ENCODE measurements around the gene AMPH. TPM values are rescaled to one million over a fixed set of nuclear protein-coding genes. Genes with fewer than 3 reads are reported as not detected.

The AMPH gene
- polyA plus RNA-seq, 1 donor (not counting 4 experiments of a cell fraction or from before 2014, with no cell fraction given), result not detected

DNA sequence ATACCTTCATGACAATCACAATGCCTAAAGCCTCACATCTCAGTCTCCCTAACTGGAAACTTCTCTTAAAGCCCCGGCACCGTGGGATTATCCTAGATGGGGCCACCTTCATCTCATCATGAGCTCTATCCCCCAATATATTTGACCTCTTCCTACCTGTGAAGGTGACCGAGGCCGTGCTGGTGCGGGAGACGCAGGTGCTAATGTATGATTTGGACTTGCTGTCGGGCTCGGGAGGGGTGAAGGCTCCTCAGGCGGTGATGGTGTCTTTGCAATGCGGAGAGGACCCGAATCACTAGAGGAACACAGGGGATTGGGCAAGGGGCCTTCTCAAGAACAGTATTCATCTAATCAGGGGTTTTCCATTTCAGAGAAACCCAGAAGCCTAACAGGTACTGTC lies 168.4 kb downstream of the AMPH start:
- Histone ChIP-seq H3K9me3 (ENCODE audit: control insufficient read depth, low read depth, low read length) (no peaks in the 10 kb centered on the region), H3K4me3 (ENCODE audit: control insufficient read depth in 2 of 3, extremely low read depth in 1 of 3, insufficient read depth in 2 of 3, low read depth in 1 of 3, low read length in 3 of 3) (no peak overlapping the region), H3K27ac (ENCODE audit: control insufficient read depth, insufficient read depth, low read length) (no peak overlapping the region), H3K9ac (ENCODE audit: control insufficient read depth, extremely low read depth, insufficient read depth, low read length) (no peak overlapping the region), H2AFZ (ENCODE audit: control insufficient read depth, low read length) (no peak overlapping the region), H4K20me1 (ENCODE audit: control insufficient read depth, extremely low read depth, insufficient read depth, low read length) (no peaks in the 10 kb centered on the region), H3K36me3 (ENCODE audit: control insufficient read depth in 2 of 2, extremely low read depth in 1 of 2, insufficient read depth in 2 of 2, low read length in 2 of 2) (no peaks in the 10 kb centered on the region), H3K9me1 (ENCODE audit: control insufficient read depth, extremely low read depth, insufficient read depth, low read length) (no peaks in the 10 kb centered on the region), H3K4me2 (ENCODE audit: control insufficient read depth, extremely low read depth, insufficient read depth, low read depth, low read length) (no peak overlapping the region), H3K79me2 (ENCODE audit: control insufficient read depth, insufficient read depth, low read length) (no peaks in the 10 kb centered on the region), H3K4me1 (ENCODE audit: control insufficient read depth, extremely low read depth, insufficient read depth, low read length) (no peaks in the 10 kb centered on the region), H3K27me3 (ENCODE audit: control insufficient read depth, extremely low read depth, insufficient read depth, low read length) (no peaks in the 10 kb centered on the region)
- no peak for DNase-seq (ENCODE audit: low read depth, low spot score)
- FAIRE-seq, result no peak
- TF ChIP-seq EZH2 (IDR thresholded peaks at IDR 0.05; ENCODE audit: low read length), result no peak
- TF ChIP-seq, protein P1, sequence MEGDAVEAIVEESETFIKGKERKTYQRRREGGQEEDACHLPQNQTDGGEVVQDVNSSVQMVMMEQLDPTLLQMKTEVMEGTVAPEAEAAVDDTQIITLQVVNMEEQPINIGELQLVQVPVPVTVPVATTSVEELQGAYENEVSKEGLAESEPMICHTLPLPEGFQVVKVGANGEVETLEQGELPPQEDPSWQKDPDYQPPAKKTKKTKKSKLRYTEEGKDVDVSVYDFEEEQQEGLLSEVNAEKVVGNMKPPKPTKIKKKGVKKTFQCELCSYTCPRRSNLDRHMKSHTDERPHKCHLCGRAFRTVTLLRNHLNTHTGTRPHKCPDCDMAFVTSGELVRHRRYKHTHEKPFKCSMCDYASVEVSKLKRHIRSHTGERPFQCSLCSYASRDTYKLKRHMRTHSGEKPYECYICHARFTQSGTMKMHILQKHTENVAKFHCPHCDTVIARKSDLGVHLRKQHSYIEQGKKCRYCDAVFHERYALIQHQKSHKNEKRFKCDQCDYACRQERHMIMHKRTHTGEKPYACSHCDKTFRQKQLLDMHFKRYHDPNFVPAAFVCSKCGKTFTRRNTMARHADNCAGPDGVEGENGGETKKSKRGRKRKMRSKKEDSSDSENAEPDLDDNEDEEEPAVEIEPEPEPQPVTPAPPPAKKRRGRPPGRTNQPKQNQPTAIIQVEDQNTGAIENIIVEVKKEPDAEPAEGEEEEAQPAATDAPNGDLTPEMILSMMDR (optimal IDR thresholded peaks at IDR 0.05 in 1 of 3, IDR thresholded peaks at IDR 0.05 in 1 of 3, conservative IDR thresholded peaks at IDR 0.05 in 1 of 3; ENCODE audit: extremely low read depth in 1 of 3, insufficient read depth in 2 of 3, low read length in 3 of 3), result no peak
- dilution Hi-C loops (cut with MboI; ENCODE audit: extremely low pct_ligation_motif_present, low sequenced_read_pairs), result no loop called here

DNA sequence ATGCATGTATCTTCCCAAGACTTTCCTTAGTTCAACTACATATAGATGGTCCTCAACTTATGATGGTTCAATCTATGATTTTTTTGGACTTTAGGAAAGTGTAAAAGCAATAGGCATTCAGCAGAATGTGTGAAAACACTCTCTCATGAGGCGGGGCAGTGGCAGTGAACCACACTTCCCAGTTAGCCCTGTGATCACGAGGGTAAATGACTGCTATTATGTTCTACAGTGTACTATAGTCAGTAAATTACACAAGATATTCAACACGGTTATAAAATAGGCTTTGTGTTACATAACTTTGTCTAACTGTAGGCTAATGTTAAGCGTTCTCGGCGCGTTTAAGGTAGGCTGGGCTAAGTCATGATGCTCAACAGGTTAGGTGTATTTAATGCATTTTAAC lies 169.3 kb downstream of the AMPH start:
- Histone ChIP-seq H3K4me1 (ENCODE audit: control insufficient read depth, extremely low read depth, insufficient read depth, low read length) (no peaks in the 10 kb centered on the region), H3K9ac (ENCODE audit: control insufficient read depth, extremely low read depth, insufficient read depth, low read length) (no peak overlapping the region), H3K9me1 (ENCODE audit: control insufficient read depth, extremely low read depth, insufficient read depth, low read length) (no peaks in the 10 kb centered on the region), H3K27me3 (ENCODE audit: control insufficient read depth, extremely low read depth, insufficient read depth, low read length) (no peaks in the 10 kb centered on the region), H3K4me2 (ENCODE audit: control insufficient read depth, extremely low read depth, insufficient read depth, low read depth, low read length) (no peak overlapping the region), H3K9me3 (ENCODE audit: control insufficient read depth, low read depth, low read length) (no peaks in the 10 kb centered on the region), H3K79me2 (ENCODE audit: control insufficient read depth, insufficient read depth, low read length) (no peaks in the 10 kb centered on the region), H3K27ac (ENCODE audit: control insufficient read depth, insufficient read depth, low read length) (no peak overlapping the region), H3K4me3 (ENCODE audit: control insufficient read depth in 2 of 3, extremely low read depth in 1 of 3, insufficient read depth in 2 of 3, low read depth in 1 of 3, low read length in 3 of 3) (no peak overlapping the region), H4K20me1 (ENCODE audit: control insufficient read depth, extremely low read depth, insufficient read depth, low read length) (no peaks in the 10 kb centered on the region), H2AFZ (ENCODE audit: control insufficient read depth, low read length) (no peak overlapping the region), H3K36me3 (ENCODE audit: control insufficient read depth in 2 of 2, extremely low read depth in 1 of 2, insufficient read depth in 2 of 2, low read length in 2 of 2) (no peaks in the 10 kb centered on the region)
- DNase-seq (ENCODE audit: low read depth, low spot score), result no peak
- no peak for TF ChIP-seq EZH2 (IDR thresholded peaks at IDR 0.05; ENCODE audit: low read length)
- TF ChIP-seq, protein P1 (optimal IDR thresholded peaks at IDR 0.05 in 1 of 3, IDR thresholded peaks at IDR 0.05 in 1 of 3, conservative IDR thresholded peaks at IDR 0.05 in 1 of 3; ENCODE audit: extremely low read depth in 1 of 3, insufficient read depth in 2 of 3, low read length in 3 of 3), result no peak
- no peak for FAIRE-seq
- dilution Hi-C loops (cut with MboI; ENCODE audit: extremely low pct_ligation_motif_present, low sequenced_read_pairs), result no loop called here
